Chondrocyte (in vitro differentiated cells): ENCODE data around the gene EXOC3L4. TPM values are rescaled to one million over a fixed set of nuclear protein-coding genes. Genes with fewer than 3 reads are reported as not detected.
"Not testable (repeated sequence)": the region's sequence is repeated elsewhere in the genome, so short reads cannot be mapped to it uniquely, and the experiment has no call there.

Source experiments
- DNase-seq: peaks from one replicate; pipeline ENCODE4 v3.0.0; 2021; ENCODE audit warnings: mixed read lengths, low spot score
- H3K27ac Mint-ChIP-seq: one replicate; pipeline ENCODE4 v1.8.0; 2021; ENCODE audit warnings: mild to moderate bottlenecking, moderate library complexity, mixed read lengths; ENCODE audit not compliant: unreplicated experiment
- H3K27me3 Mint-ChIP-seq: 2 replicates; pipeline ENCODE4 v1.8.0; 2021; ENCODE audit warnings: low read depth, mixed read lengths
- H3K36me3 Mint-ChIP-seq: 2 replicates; pipeline ENCODE4 v1.8.0; 2021; ENCODE audit warnings: low read depth, mixed read lengths
- H3K4me1 Mint-ChIP-seq: 2 replicates; pipeline ENCODE4 v1.8.0; 2021; ENCODE audit warnings: low read depth, mild to moderate bottlenecking, mixed read lengths
- H3K4me3 Mint-ChIP-seq: one replicate; pipeline ENCODE4 v1.8.0; 2021; ENCODE audit warnings: mild to moderate bottlenecking, moderate library complexity, mixed read lengths; ENCODE audit not compliant: unreplicated experiment
- H3K9me3 Mint-ChIP-seq: 2 replicates; pipeline ENCODE4 v1.8.0; 2021; ENCODE audit warnings: low read depth, mixed read lengths
- CTCF ChIP-seq: fragments of 200-600 bp; sonication (generic); IDR thresholded peaks from 2 replicates; pipeline ENCODE4 v1.5.0; 2021; ENCODE audit warnings: antibody characterized with exemption, mild to moderate bottlenecking, moderate library complexity
- total RNA-seq: library from RNA; stranded (reverse); gene quantifications from 3 replicates; pipeline ENCODE4 v1.2.1, GENCODE V29; 2021

The EXOC3L4 gene
- total RNA-seq, 1 donor from 2014 or later = not detected

GRCh38 chr14:103118018-103118662, 23.6 kb downstream of the EXOC3L4 start:
- Mint-ChIP-seq H3K27ac (no peak overlapping the region), H3K4me1 (peaks cover 17% of the 10 kb centered on the region), H3K4me3 (no peak overlapping the region), H3K36me3 (no peaks in the 10 kb centered on the region), H3K9me3 (no peaks in the 10 kb centered on the region), H3K27me3 (no peaks in the 10 kb centered on the region)
- no peak for TF ChIP-seq CTCF
- no peak for DNase-seq

- H3K36me3 Mint-ChIP-seq = no peaks in the 10 kb centered on the region
- H3K9me3 Mint-ChIP-seq = no peaks in the 10 kb centered on the region
- H3K27ac Mint-ChIP-seq = no peak overlapping the region
- no peak overlapping the region for H3K4me3 Mint-ChIP-seq
- peaks cover 17% of the 10 kb centered on the region for H3K4me1 Mint-ChIP-seq
- no peaks in the 10 kb centered on the region for H3K27me3 Mint-ChIP-seq
- TF ChIP-seq CTCF = no peak
- DNase-seq = no peak
These were observed 24.3 kb downstream of the EXOC3L4 start for GRCh38 chr14:103118663-103119404.

- H3K36me3 Mint-ChIP-seq, H3K4me3 Mint-ChIP-seq, H3K9me3 Mint-ChIP-seq, H3K27ac Mint-ChIP-seq, DNase-seq, H3K27me3 Mint-ChIP-seq: not testable (repeated sequence)
- H3K4me1 Mint-ChIP-seq = peaks cover 22% of the 10 kb centered on the region
These were observed 25.0 kb downstream of the EXOC3L4 start for GRCh38 chr14:103119527-103119926.

GRCh38 chr14:103121121-103121845, 26.8 kb downstream of the EXOC3L4 start:
- Mint-ChIP-seq H3K27ac (peak overlapping the region; percentile 49), H3K27me3 (peaks cover 1% of the 10 kb centered on the region), H3K9me3 (no peaks in the 10 kb centered on the region), H3K4me1 (peaks cover 26% of the 10 kb centered on the region), H3K4me3 (no peak overlapping the region), H3K36me3 (no peaks in the 10 kb centered on the region)
- no peak for DNase-seq
- TF ChIP-seq CTCF = no peak

- Mint-ChIP-seq H3K27ac (peak overlapping the region; percentile 83), H3K4me3 (peak overlapping the region; percentile 40), H3K27me3 (peaks cover 2% of the 10 kb centered on the region), H3K9me3 (no peaks in the 10 kb centered on the region), H3K36me3 (no peaks in the 10 kb centered on the region), H3K4me1 (peaks cover 28% of the 10 kb centered on the region)
- DNase-seq = no peak
- peak; percentile 9 for TF ChIP-seq CTCF
These were observed 27.5 kb downstream of the EXOC3L4 start for GRCh38 chr14:103121846-103122584.
